ENCODE measurements around the gene HLF. TPM values are rescaled to one million over a fixed set of nuclear protein-coding genes. Genes with fewer than 3 reads are reported as not detected.
A peak's percentile ranks its signal among the peaks of the same experiment; 100 is the strongest.

The HLF gene
- total RNA-seq, 2 donors from 2014 or later = 26.5 to 34.9 TPM

GRCh38 chr17:55283256-55283965 is 18.7 kb downstream of the HLF start:
- TF ChIP-seq POLR2A (IDR thresholded peaks at IDR 0.05) = no peak
- no peak for TF ChIP-seq POLR2AphosphoS5 (IDR thresholded peaks at IDR 0.05)
- no peak for TF ChIP-seq CTCF (IDR thresholded peaks at IDR 0.05)
- Histone ChIP-seq H3K9me3 (no peaks in the 10 kb centered on the region), H3K4me3 (no peak overlapping the region), H3K27me3 (replicated peaks; ENCODE audit: insufficient read depth) (no peaks in the 10 kb centered on the region), H3K36me3 (no peaks in the 10 kb centered on the region), H3K4me1 (replicated peaks) (peaks cover 12% of the 10 kb centered on the region), H3K27ac (peak overlapping the region; percentile 23 to 75)
- 73% methylated on average over 9 of the region's 9 CpGs for WGBS
- intact Hi-C loops (cut with DNase I) = no loop called here
- DNase-seq (ENCODE audit: low spot score) = no peak

- no peaks in the 10 kb centered on the region for H3K9me3 ChIP-seq
- H3K36me3 ChIP-seq = no peaks in the 10 kb centered on the region
- no peak for TF ChIP-seq CTCF (IDR thresholded peaks at IDR 0.05)
- TF ChIP-seq POLR2AphosphoS5 (IDR thresholded peaks at IDR 0.05) = no peak
- TF ChIP-seq POLR2A (IDR thresholded peaks at IDR 0.05) = no peak
- H3K27me3 ChIP-seq (replicated peaks; ENCODE audit: insufficient read depth) = no peaks in the 10 kb centered on the region
- peaks cover 5% of the 10 kb centered on the region for H3K4me1 ChIP-seq (replicated peaks)
- intact Hi-C loops (cut with DNase I) = no loop called here
- no peak overlapping the region for H3K4me3 ChIP-seq
- 75% methylated on average over 7 of the region's 7 CpGs for WGBS
- no peak for DNase-seq (ENCODE audit: low spot score)
- peak overlapping the region; percentile 74 to 75 for H3K27ac ChIP-seq
Observed at GRCh38 chr17:55284001-55284884, 19.5 kb downstream of the HLF start.

GRCh38 chr17:55284944-55285339 is 20.2 kb downstream of the HLF start:
- peaks cover 5% of the 10 kb centered on the region for H3K4me1 ChIP-seq (replicated peaks)
- H3K36me3 ChIP-seq = no peaks in the 10 kb centered on the region
- WGBS = 41% methylated on average over 2 of the region's 2 CpGs
- H3K27ac ChIP-seq = peak overlapping the region; percentile 74 to 75
- TF ChIP-seq POLR2A (IDR thresholded peaks at IDR 0.05) = no peak
- TF ChIP-seq CTCF (IDR thresholded peaks at IDR 0.05) = no peak
- TF ChIP-seq POLR2AphosphoS5 (IDR thresholded peaks at IDR 0.05) = no peak
- intact Hi-C loops (cut with DNase I) = no loop called here
- H3K4me3 ChIP-seq = no peak overlapping the region
- H3K27me3 ChIP-seq (replicated peaks; ENCODE audit: insufficient read depth) = no peaks in the 10 kb centered on the region
- no peaks in the 10 kb centered on the region for H3K9me3 ChIP-seq
- DNase-seq (ENCODE audit: low spot score) = no peak

GRCh38 chr17:55285340-55286301 is 20.9 kb downstream of the HLF start:
- H3K36me3 ChIP-seq = no peaks in the 10 kb centered on the region
- no peaks in the 10 kb centered on the region for H3K27me3 ChIP-seq (replicated peaks; ENCODE audit: insufficient read depth)
- intact Hi-C loops (cut with DNase I) = no loop called here
- peak overlapping the region; percentile 74 to 75 for H3K27ac ChIP-seq
- H3K4me1 ChIP-seq (replicated peaks) = peaks cover 5% of the 10 kb centered on the region
- DNase-seq (ENCODE audit: low spot score) = peak; percentile 94
- no peak overlapping the region for H3K4me3 ChIP-seq
- TF ChIP-seq POLR2AphosphoS5 (IDR thresholded peaks at IDR 0.05) = peak; percentile 64
- TF ChIP-seq POLR2A (IDR thresholded peaks at IDR 0.05) = no peak
- TF ChIP-seq CTCF (IDR thresholded peaks at IDR 0.05) = no peak
- no peaks in the 10 kb centered on the region for H3K9me3 ChIP-seq
- WGBS = 13% methylated on average over 11 of the region's 11 CpGs
